ENCODE results near the gene NTSR2. TPM values are rescaled to one million over a fixed set of nuclear protein-coding genes. Genes with fewer than 3 reads are reported as not detected.

The NTSR2 gene
- total RNA-seq, 1 donor from 2014 or later: not detected

DNA sequence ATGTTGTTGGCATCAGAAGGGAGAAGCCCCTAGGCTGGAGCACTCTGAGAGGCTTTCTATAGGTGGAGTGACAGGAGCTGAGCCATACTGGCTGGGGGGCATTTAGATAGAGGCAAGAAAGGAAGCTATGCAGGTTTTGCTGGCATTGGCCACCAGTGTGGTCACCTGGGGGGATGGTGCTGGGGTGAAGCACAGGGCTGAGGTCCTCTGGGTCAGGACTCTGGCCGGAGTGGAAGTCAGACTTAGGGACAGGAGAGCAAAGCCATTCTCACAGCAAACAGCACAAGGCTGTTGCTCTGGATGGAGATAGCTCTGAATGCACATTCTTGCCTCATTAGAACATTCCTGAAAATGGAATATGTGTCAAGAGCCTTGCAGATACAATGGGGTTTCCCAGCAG lies 47.4 kb downstream of the NTSR2 start:
- no peak for ATAC-seq

DNA sequence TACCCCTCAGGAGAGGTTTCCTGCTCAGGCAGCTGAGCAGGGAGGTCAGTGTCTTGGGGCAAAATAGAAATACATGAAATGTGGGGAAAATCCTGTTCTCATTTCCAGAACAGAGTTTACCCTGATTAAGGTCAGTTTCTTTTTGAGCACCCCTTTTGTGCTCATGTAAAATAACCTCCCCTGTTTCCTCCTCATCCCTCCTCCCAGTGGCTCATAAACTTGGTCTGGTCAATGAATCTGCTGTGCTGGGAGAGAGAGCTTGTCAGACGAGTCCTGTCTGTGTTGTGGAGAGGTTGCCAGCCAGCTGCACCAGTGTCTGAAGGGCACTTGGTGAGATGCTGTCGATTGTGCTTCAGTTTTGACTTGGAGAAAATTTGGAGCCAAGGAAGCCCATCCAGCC lies 48.6 kb downstream of the NTSR2 start:
- no peak for ATAC-seq

DNA sequence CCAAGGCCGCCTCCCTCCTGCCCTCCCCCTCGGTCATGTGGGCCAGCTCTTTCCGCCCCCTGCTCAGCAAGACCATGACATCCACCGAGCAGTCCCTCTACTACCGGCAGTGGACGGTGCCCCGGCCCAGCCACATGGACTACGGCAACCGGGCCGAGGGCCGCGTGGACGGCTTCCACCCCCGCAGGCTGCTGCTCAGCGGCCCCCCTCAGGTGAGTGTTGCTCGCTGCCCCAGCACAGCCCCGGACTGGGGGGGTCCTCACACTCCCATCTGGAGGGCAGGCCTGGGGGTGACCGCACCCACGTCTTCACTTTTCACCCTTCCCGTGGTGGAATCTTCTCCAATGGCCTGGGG lies 51.3 kb downstream of the NTSR2 start:
- peak; percentile 22 for ATAC-seq

DNA sequence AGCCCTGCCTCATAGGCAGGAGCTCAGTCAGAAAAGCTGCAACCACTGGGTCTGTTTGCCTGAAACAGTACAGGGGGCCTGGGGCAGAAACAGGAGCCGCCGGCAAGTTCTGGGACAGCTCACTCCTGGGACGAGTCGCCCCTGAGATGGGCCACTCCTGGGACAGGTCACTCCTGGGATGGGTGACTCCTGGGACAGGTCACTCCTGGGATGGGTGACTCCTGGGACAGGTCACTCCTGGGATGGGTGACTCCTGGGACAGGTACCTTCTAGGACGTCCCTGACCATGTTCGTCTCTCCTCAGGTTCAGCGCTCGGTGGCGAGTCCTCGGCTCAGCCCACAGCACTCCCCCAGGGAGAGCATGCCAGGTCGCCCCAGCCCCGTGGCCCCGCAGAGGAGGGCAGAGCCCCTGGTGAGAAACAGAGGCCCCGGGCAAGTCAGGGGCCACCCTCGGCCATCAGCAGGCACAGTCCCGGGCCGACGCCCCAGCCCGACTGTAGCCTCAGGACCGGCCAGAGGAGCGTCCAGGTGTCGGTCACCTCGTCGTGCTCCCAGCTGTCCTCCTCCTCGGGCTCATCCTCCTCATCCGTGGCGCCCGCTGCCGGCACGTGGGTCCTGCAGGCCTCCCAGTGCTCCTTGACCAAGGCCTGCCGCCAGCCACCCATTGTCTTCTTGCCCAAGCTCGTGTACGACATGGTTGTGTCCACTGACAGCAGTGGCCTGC lies 51.8 kb downstream of the NTSR2 start:
- ATAC-seq: peak; percentile 27

DNA sequence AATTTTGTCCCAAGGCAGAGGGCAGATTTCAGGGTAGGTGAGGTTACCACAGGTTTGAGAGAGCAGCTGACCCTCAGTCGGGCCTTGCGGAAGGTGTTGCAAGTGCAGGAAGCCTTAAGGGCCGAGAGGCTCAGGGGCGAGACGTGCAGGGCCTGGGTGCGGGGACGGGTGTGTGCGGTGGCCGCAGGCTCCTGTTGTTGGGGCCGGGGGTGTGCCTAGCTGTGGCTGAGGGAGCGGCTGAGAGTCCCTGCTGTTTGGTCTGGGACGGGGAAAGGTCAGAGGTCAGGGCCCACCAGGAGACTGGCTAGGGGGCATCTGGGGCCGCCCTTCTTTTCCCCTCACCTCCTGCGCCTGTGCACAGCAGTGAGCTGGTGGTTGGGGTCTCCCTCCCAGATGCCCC lies 52.5 kb downstream of the NTSR2 start:
- ATAC-seq: no peak

DNA sequence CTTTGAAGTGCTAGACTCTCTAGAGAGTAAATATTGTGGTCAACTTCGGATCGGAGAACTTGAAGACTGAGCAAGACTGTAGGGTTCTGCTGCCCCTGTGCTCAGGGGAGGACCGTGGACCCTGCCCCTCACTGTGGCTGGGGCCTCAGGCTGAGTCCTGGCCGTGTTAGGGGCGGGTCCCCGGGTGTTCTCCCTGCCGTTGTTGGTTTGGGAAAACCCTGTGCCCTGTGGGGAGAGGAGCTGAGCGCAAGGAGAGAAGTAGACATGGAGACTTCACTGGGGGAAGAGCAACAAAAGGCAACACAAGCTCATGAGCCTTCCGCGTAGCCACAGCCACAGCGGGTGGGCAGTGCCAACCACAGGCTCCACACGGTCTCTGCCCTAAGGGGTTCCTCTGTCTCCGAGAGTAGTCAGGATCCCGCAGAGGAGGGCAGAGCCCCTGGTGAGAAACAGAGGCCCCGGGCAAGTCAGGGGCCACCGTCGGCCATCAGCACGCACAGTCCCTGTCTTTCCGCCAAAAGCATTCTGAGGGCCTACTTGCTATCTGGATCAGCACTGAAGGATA lies 53.1 kb downstream of the NTSR2 start:
- no peak for ATAC-seq

DNA sequence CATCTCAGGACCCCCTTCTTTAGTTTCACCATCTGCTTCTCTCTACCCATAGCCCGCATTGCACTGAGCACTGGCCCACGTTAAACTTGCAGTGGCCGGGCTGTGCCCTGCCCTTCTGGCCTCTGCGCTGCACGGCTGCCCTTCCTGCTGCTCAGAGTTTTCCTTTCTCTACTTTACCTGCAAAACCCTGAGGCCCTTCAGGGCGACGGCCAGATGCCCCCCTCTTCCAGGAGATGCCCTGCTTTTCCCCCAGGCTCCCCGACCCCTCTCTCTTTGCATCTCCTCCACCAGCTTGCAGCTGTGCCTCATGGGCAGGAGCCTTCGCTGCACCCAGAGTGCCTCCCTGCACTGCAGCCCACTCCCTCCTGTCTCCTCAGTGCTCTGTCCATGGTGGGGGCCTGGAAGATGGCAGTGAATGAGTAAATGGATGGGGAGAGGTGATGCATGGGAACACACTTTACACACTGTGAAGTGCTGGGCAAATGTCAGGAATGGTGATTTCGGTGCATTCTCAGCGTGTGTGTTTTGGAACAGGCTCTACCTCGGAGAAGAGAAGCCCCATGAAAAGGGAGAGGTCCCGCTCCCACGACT lies 53.8 kb downstream of the NTSR2 start:
- ATAC-seq: no peak

DNA sequence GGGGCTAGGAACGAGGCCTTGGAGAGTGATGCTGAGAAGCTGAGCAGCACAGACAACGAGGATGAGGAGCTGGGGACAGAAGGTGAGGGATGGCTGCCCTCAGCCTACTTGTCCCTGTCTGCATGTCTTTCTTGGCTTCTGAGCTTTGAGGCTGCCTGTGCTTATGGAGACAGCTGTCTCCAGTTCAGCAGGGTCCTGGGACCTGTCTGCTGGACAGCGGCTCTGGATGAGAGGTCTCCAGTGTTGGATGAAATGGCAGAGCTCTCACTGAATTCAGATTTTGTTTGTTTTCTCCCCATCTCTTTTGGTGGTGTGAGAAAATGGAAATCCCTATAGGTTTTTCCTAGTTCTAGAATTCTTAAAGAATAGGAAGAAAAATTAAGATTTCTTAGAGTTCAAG lies 54.8 kb downstream of the NTSR2 start:
- no peak for ATAC-seq

DNA sequence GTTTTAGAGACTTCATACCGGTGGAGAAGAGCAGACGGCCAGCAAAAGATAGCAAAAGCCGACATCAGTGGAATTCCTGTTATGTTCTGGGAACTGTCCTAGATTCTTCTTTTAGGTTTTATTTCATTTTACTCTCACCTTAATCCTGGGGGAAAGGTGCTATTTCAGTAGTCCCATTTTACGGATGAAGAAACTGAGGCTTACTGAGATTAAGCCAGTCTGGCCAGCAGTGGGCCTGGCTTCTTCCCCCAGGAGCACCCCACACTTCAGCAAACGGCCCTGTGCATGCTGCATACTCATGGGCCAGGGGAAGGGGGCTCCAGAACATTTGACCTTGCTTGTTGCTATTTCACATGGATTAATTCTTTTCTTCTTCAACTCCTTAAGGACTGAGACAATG lies 56.7 kb downstream of the NTSR2 start:
- no peak for ATAC-seq

DNA sequence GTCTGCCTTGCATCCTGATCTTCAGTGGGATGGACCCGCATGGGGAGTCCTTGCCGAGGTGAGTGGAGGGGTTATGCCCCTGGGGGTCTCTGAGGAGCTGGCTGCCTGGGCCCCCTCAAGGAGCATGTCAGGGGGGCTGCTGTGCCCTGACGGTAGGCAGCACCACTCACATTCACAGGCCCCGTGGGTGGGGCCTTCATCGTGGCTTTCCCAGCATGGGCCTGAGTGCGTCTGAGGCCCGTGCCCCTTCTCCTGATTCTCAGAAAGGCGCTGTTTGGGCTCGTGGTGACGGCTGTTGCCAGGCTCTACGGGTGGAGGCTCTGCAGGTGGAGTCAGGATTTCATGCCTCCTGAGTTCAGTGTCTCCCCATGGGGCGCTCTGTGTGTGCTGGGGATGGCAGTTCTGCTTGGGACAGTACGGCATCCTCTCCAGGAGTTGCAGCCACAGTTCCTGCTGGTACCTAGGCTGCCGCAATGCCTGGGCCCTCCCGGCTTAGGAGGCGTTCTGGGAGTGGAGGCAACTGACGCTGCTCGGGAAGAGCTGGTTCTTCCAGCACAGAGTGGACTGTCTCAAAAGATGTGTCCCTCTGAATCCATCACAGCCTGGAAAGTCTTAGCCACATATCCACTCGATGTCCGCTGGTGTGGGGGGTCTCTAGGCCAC lies 57.3 kb downstream of the NTSR2 start:
- ATAC-seq: no peak

DNA sequence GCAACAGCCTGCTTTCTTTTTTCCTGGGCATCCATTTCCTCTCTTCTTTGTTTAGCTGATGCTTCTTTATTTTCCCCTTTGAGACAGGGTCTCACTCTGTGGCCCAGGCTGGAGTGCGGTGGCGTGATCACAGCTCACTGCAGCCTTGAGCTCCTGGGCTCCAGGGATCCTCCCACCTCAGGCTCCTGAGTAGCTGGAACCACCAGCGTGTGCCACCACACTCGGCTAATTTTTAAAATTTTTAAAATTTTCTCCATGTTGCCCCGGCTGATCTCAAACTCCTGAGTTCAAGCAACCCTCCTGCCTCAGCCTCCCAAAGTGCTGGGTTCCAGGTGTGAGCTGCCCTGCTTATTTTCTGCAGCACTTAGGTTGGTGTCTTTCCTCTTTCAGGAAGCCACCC lies 58.7 kb downstream of the NTSR2 start:
- no peak for ATAC-seq

DNA sequence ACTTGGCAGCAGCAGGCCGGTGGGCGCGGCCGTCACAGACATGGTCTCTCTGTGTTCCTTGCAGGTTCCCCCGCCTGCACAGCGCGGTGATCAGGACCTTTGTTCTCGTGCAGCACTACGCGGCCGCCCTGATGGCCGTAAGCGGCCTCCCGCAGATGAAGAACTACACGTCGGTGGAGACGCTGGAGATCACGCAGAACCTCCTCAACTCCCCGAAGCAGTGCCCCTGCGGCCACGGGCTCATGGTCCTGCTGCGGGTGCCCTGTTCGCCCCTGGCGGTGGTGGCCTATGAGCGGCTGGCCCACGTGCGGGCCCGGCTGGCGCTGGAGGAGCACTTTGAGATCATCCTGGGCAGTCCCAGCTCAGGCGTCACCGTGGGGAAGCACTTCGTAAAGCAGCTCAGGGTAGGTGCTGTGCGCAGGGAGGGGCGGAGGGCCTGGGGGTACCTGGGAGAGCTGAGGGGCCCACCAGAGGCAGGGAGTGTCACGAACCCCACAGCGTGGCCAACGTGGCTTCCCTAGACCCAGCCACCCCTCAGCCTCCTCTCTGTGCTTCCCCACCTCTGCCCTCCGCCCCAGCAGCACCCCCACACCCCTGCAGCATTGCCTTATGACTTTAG lies 59.3 kb downstream of the NTSR2 start:
- ATAC-seq: peak; percentile 38

Other genes starting within 250 kb of the NTSR2 start
- gene E2F6, start 204.0 kb downstream of the NTSR2 start, total RNA-seq: 5.0 TPM
- 0.60 TPM for gene GREB1, start 136.2 kb downstream of the NTSR2 start, total RNA-seq
- gene LPIN1, start 76.4 kb upstream of the NTSR2 start, total RNA-seq: 33.6 TPM

All from esophagus mucosa (tissue), 1 donor.